NCI-H2107 treated with DMSO at 0.1 percent for 48 hours (cell line): ENCODE data around the gene FGFR3.

ENCODE experiments used
- DNase-seq: peaks from one replicate; lab custom pipeline; 2025; ENCODE audit not compliant: unreplicated experiment; lab: John Stamatoyannopoulos, UW

The FGFR3 gene

DNA sequence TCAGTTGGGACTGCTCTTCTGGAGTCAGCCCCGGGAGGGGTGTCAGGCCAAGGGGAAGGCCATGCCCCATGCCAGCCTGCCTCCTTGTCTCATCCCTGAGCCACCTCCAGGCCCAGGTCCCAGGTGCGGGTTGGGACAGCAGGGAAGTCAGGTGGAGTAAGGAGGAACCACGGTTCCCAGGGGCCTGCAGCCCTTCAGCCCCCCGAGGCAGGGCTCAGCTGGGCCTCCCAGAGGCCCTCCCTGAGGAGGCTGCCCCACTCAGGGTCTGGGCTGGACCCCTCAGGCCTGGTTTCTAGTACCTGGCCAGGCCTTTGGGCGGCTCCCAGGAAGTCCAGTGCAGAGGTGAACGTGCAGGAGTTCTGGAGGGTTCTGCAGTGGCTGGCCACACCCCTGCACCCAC lies 23.4 kb upstream of the FGFR3 start:
- no peak for DNase-seq

DNA sequence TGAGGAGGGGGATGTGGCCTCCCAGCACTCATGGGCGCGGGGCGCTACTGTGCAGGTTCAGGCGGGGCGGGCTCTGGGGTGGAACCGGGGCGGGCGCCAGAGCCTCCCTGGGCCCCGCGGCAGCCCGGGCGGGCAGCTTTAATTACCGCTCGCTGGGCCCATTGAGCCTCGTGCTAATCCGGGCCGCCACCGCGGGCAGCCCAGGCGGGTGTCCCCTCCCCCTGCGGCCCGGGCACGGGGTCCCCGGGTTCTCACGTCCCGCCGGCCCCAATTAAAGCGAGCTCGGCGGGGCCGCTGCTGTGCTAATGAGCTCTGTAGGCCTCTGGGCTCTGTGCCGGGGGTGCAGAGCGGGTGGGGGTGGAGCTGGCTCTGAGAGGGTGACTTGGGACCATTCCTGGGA lies 22.8 kb upstream of the FGFR3 start:
- no peak for DNase-seq

DNA sequence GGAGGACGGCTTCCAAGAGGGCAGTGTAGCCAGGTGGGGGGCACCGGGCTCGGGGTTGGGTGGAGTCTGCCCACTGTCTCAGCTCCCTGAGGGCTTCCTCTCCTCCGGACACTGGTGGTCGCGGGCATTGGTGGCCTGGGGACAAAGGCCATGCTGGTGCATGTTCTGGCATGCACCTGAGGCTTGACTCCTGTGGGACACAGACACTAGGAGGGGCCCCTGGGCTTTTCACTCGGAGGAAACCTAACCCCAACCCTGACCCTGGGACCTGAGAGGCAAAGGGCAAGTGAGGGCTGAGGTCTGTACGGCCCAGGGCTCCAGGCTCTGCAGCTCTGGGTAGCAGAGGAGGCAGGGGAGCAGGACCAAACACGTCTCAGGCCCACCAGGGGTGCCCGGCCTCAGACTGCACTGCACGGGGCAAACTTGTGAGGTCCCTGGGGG lies 22.3 kb upstream of the FGFR3 start:
- DNase-seq, result no peak

DNA sequence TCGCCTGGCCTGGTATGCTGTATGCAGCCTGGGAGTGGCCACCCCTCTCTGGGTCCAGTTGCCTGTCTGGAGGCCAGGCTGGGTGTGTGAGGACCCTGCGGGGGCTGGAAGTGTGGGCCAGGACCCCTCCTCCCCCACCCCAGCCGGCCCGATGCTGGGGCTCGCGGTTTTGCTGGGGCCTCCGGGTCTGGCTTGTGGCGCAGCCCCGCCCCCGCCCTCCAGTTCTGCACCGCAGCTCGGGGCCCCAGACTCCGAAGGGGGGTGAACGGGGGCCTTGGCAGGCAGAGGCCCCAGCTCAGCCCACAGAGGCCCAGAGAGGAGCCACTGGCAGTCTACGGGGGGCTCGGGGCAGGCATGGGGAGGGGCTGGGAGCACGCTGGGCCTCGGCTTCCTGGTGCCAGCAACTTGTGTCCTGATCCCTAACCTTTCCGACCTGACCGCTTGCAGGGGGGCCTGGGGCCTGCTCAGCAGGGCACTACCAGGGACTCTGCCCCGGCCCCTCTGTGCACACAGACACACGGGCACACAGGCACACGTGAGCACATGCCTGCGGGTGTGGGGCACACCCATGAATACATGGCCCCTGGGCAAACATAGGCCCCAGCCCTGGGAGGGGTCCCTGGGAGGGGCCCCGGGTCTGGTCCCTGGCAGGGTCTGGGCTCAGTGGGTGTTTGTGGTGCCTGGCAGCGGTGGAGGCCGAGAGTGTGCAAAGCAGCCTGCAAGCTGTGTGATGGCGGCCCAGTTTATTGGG lies 21.4 kb upstream of the FGFR3 start:
- no peak for DNase-seq

DNA sequence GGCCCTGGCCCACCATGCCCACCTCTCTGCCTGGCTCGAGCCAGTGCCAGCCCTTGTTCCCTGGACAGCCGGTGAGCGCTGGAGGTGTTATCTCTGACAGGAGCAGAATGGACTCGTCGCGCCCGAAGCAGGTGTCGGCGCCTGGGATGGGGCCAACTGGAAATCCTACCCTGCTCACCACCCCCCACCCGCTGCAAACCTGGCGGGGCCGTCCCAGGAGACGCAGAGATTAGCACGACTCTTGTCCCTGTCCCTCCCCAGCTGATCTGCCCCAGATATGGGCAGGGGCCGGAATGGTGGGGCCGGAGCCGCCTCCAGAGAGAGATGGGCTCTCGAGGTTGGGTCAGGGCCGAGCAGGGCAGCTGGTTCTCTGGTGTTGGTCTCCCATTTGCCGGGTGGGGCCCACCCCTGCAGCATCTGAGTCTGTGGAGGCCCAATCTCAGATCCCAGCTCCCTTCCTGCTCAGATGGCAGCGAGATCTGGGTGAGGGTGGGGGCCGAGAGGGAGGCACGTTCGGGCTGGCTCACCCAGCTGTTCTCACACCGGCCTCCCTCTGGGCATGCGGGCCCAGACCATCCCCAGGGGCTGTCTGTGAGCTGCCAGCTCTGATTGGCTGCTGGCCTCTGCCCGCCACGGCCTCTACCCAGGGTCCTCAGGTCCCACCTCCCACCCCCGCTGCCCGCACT lies 20.1 kb upstream of the FGFR3 start:
- DNase-seq, result peak; percentile 48

DNA sequence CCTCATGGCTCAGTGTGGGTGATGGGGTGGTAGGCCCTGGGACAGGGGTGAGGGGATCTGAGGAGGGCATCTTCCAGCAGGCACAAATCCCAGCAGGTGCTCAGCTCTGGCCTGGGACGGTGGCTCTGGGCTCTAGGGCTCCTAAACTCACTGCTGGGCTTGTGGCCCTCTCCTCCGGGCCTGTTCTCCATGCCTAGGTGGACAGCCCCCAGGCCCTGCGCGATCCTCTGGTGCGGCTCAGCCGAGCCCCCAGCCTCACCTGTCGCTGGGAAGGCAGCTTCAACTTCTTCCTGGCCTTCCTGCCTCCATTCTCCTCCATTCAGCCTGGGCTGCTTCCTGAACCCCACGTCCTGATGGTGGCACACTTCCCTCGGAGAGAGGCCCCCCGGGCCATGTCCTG lies 19.3 kb upstream of the FGFR3 start:
- DNase-seq, result no peak

DNA sequence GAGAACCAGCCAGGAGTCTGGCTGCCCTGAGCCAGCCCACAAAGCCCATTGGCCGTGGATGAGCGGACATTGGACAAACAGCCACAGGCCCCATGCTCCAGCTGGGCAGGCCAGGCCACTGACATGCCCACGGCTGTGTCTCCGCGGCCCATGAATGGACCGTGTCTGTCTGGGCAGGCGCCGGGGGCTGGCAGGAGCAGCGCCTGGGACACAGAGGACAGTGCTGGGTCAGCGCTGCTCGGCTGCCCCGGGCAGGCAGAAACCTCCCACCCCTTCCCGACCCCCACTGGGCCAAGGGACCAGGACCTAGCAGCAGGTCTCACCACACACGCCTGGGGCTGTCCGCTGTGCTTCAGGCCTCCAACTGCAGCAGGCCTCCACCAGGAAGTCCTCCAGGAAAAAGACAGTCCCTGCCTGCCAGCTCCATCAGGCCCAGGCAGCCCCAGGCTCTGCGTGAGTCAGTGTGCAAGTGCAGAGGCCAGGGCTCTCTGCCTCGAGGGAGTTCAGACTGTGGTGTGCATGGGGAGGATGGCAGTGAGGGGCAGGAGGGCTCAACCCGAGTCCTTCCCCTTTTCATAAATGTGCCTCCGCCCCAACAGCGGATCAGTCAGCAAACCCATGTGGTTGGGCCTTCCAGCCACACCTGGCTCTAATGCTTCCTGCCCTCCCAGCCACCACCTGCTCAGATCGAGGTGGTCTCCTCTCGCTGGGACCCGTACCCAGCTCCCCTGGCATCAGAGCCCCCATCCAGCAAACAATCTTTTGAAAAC lies 17.2 kb upstream of the FGFR3 start:
- no peak for DNase-seq

DNA sequence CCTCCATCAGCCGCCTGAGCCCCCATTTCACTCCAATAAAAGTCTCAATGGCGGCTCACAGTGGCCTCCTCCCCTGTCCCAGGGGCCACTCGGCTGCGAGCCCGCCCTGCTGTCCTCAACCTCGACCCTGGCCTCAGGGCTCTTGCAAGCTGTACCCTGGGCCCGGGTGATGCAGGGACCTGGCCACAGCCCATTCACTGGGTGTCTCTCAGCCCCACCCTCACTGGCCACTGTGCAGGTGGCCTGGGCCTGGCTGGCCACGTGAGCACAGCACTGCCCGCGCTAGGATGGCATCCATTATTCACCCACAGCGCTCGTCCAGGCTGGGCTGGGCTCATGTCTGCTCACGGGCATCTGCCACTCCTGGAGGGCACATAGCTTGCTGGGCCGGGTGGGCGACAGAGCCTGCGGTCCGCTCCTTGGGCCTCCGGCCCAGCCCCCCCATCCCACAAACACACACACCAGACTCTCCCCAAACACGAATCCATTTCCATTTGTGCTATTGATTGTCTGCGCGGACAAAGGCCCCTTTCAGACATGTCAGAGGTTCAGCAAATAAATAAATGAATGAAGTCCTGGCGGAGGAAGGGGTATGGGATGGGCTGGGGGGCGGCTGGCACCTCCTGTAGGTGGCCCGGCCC lies 16.5 kb upstream of the FGFR3 start:
- no peak for DNase-seq

DNA sequence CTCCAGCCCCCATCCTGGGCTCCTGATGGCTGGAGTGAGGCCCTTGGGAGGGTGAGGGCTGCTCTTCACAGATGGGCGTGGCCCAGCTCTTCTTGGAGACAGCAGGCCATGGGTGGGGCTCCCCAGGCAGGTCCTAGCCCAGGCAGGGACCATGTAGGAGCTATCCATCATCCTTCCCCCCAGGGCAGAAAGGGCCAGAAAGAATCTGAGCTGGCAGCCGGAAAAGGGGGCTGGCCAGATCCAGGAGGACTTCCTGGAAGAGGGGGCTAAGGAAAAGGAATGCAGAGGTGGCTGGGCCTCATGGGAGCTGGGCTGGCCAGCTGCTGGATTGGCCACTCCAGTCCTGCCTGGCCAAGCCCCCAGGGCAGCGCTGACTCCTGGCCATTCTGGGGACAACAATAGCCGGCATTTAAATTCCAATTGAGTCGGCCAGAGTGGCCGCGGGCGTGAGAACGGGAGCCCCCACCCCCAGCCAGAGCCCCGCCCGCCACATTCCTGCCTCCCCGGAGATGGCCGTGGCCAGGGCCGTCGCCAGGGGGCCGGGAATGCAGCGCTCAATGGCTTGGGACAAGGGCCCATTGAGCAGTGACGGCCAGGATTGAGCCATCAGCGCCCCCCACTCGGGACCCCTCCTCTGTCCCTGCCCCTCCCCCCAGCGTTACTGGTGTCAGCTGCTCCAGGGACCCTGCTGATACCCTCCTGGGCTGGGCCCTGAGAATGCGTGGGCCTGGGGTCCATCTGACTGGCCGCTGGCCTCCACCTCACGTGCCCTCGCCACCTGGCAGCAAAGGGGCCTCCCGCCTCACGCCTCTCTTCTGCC lies 15.1 kb upstream of the FGFR3 start:
- no peak for DNase-seq

DNA sequence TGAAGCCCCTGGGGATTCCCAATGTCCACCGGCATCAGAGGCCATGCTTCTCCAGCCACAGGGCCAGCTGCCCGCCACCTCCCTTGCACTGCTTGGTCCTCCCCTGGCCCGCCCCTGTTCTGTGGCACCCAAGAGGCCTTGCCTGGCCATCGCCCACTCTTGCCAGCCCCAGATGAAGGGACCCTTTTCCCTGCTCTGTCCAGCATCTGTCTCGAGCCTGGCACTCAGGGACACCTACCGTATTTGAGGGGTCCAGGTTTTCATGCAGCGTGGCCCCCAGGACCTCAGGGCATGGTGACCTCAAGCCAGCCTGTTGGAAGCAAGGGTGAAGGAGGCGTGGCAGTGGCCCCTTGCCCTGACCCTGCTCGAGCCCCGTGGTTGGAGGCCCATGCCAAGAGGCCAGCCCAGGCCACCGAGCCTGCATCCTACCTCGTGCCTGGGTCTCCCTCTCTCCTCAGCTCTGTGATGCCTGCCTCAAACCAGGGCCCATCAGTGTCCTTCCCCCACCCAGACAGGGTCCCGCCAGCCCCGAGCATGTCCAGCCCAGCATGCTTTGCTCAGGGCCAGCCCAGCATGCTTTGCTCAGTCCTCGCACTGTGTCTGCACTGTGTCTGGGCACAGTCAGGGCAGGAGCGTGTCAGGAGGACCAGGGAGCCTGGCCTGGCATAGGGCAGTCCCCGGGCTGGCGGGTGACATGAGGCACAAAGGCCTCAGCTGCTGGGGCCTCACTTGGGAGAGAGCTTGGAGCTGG lies 14.3 kb upstream of the FGFR3 start:
- DNase-seq, result no peak

DNA sequence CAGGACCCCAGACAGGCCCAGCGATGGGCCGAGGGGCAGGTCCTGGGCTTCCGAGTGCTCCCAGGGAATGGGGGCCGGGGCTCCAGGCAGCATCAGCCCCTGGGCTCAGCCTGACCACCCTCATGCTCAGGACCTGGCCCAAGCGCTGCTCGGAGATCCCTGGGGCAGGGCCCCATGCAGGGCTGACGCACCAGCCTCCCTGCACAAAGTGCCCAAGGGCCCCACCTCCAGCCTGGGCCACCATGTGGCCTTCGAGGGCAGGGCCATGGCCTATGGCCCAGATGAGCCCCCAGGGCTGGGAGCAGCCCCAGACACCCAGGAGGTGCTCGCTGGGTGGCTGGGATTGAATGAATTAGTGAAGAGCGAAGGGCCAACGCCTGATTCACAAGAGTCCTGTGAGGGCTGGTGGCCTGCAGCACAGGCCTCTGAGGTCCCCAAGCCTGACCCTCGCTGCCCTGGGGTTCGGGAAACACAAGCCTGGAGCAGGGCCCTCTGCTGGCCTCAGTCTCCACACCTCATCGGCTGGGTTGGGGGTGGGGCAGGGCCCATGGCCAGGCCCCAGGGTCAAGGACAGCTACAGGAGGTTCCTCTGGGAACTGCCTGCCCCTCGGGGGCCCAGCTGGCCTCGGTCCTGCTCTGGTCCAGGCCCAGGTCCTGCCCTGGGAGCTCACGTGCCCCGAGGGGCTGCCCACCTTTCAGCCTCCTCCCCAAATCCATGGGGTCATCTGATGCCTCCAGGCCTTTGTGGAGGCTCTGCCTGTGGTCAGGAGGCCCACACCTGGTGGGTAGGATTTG lies 13.3 kb upstream of the FGFR3 start:
- DNase-seq, result no peak

DNA sequence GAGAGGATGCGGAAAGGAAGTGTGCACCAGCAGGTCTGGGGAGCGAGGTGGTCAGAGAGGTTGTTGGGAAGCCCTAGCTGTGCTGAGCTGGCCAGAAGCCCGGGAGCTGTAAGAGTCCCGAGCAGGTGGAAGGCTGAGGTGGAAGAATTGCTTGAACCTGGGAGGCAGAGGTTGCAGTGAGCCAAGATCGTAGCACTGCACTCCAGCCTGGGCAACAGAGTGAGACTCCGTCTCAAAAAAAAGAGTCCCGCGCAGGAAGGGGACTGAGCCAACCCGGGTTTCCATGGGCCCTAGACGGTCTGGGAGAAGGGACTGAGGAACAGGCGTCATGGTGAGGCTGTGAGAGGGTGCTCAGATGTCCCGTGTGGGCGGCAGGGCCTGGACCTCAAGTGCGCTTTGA lies 12.7 kb upstream of the FGFR3 start:
- no peak for DNase-seq

DNA sequence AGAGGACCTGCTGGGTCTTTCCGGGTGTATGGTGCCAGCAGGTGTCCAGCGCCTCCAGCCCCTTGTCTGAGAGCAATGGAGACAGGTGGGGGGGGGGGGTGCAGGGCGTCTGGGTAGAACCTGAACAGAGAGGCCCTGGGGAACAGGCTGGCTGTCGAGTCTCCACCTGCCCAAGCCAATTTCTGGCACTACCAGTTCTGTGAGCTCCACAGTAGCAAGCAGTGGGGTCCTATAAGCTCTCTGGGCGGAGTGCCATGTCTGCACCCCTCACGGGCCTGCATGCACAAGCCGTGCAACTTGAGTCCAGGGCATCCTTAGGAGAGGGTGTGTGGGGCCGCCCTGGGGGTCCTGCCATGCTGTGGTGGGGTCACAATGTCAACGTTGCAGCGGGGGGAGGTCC lies 10.1 kb upstream of the FGFR3 start:
- DNase-seq, result no peak

DNA sequence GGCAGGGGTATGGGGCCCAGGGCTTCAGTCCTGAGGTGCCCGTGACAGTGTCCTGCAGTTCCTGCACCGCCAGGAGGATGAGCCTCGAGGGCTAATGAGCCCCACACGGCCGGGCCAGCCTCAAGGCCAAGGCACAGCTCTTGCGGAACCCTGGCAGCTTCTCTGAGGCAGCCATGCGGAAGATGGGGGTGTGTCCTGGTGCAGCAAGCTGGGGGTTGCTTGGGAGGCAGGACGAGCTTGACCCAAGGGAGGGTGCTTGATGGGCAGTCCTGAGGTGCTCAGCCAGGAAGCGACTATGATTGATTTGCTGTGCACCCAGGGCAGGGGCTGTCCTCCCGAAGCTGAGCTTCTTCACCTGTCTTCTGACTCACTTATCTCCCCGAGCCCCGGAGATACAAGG lies 9.1 kb upstream of the FGFR3 start:
- DNase-seq, result no peak

DNA sequence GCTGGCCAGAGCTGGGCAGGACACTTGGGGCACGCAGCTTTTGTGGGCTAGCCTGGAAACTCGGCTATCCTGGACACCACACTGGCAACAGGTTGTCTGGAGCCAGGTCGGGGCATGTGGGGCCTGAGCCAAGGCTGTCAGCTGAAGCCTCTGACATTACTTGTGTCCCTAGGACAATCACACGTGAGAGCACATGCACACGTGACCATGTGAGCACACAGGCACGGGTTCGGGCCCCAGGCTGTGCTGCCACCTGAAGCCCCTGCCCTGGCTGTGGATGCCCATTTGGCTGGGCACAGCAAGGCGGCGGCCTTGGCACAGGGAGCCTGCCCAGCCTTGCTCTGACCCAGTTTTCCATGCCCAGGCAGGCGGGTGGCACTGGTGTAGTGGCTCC lies 8.7 kb upstream of the FGFR3 start:
- no peak for DNase-seq

DNA sequence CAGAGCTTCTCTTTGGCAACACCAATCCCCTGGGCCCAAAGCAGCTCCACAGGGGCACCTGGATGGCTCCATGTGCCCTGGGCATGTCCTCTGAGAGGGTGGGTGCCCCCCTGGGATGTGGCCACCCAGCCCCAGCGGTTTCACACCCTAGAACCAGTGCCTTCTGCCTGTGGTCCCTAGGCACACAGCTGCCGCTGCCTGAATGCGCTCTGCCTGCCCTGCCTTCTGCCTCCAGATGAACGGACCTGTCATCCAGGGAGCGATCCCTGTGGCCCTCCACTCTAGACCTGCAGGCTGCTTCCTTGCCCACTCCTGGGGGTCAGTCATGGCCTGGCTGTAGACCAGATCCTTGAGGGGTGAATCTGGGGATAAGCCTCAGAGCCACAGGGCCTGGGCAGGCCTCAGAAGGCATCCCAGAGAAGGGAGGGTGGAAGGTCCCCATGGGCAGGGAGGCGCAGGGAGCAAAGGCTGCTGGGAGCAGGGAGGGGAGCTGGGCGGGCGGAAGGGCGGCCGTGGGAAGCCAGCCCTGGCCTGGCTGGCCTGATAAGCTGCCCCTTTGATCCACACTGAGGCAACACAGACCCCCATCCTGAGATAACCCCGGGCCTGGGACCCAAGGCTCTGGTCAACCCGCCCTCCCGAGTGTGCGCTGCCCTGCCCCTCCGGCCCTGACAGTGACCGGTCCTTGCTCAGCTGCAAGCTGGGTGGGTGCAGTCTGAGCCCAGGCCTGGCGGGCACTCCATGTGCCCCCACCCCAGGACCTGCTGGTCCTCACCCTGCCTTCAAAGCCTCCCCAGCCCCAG lies 8.1 kb upstream of the FGFR3 start:
- no peak for DNase-seq

DNA sequence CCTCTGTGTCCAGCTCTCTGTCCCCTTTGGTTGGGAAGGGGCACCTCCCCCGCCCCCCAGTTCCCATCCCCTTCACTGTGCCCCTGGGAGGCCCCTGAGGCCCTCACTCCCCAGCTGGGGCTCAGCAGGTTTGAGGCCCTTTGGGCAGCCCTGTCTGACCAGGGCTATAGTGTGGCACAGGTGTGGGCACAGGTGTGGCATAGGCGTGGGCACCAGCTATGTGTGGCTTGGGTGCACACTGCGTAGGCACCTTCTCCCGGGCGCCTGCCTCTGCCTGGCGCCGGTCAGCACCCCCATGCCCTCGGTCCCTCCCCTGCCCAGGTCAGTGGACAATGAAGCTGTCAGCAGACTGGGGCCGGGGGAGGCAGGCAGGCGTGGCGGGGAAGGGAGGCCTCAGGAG lies 7.5 kb upstream of the FGFR3 start:
- DNase-seq, result no peak

DNA sequence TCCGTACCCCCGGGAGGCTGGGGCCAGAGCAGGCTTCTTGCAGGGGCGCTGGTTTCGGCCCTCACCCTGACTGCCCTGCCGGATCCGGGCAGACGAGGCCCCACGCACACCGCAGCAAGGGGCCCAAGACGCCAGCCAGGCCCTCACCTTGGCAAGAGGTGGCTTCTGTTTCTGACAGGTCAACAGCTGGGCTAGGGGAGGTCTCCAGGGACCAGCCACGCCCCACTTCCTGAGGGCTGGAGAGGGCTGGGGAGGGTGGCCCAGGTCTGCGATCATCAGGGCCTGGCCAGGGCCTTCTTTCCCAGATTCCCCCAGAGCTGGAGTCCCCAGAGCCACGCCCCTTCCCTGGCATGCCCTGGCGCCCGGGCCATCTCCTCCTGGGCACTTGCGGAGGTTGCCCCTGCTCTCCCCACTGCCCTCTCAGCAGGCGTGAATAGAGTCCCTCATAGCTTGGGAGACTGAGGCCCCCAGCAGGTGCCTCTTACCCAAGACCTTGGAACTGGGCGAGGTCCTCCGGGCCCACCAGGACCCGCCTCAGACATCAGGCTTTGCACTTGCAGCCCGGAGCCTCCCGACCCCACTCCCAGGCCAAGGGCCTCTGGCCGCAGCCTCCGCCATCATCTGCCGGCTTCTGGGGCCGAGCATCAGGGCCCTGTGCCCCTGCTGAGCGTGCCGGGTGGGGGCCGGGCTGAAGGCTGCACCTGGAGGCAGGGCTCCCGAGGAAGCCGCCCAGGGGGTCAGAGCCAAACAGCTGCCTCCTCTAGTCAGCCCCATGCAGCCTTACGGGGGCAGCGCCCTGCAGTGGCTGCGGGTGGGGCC lies 6.3 kb upstream of the FGFR3 start:
- no peak for DNase-seq
